ENCODE results near the gene ADCY7.

ADCY7 gene

DNA sequence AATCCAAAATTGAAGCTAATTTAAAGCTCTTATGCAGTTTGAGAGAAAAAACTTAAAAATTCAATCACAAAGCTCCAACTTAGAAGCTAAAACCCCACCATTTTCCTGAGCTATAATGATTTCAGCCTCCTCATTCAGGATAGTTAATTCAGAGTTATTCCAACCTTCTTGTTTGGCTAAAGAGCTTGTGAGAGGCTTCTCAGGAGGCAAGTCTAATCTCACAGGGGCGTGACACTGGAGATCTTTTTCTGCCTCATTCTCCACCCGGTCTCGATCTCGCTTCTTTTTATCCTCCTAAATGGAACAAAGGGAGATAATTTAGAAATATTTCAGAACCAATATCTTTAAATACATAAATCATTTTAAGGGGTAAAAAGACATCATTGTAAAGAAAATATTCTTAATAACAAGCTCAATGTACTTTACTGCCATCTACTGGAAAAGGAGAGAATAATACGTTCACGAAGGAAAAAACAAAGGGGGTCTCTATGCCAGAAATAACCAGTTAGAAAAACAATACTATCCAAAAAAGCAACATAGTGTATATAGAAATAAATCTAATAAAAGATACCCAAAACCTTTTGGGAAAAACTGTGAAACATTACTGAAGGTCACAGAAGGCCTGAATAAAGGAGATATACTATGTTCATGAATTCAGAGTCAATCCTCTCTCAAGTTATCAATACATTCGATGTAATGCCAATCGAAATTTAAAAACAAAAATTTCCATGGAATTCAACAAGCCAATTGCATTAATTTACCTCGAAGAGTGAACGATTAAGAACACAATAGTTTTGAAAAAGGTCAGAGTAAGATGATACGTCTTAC lies 88.5 kb downstream of the ADCY7 start:
- peak; percentile 27 for DNase-seq (ENCODE audit: low read depth)
- TF ChIP-seq, protein P1, sequence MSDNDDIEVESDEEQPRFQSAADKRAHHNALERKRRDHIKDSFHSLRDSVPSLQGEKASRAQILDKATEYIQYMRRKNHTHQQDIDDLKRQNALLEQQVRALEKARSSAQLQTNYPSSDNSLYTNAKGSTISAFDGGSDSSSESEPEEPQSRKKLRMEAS (IDR thresholded peaks at IDR 0.05; ENCODE audit: low read depth, low read length) = no peak
- TF ChIP-seq POLR2A (IDR thresholded peaks at IDR 0.05; ENCODE audit: extremely low read depth, insufficient read length) = no peak
- TF ChIP-seq, protein P2, sequence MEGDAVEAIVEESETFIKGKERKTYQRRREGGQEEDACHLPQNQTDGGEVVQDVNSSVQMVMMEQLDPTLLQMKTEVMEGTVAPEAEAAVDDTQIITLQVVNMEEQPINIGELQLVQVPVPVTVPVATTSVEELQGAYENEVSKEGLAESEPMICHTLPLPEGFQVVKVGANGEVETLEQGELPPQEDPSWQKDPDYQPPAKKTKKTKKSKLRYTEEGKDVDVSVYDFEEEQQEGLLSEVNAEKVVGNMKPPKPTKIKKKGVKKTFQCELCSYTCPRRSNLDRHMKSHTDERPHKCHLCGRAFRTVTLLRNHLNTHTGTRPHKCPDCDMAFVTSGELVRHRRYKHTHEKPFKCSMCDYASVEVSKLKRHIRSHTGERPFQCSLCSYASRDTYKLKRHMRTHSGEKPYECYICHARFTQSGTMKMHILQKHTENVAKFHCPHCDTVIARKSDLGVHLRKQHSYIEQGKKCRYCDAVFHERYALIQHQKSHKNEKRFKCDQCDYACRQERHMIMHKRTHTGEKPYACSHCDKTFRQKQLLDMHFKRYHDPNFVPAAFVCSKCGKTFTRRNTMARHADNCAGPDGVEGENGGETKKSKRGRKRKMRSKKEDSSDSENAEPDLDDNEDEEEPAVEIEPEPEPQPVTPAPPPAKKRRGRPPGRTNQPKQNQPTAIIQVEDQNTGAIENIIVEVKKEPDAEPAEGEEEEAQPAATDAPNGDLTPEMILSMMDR (IDR thresholded peaks at IDR 0.05; ENCODE audit: low read depth, low read length) = peak; percentile 38
- H3K4me3 ChIP-seq (ENCODE audit: low read depth, low read length) = no peak overlapping the region

DNA sequence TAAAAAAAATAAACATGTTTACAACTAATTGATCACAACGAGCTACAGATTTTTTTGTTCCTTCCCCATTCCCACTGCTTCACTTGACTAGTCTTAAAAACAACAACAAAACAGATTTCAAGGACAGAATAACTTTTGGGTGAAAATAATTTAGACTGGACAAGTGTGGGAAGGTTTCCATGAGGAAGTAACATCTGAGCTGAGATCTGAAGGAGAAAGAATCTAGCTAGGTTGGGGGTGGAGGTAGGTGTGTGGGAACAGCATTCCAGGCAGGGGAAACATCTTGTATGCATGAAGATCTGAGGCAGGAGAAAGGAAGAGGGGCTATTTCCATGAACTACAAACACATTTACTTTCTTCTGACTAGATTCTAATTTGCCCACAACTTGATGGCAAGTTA lies 93.3 kb downstream of the ADCY7 start:
- no peak overlapping the region for H3K4me3 ChIP-seq (ENCODE audit: low read depth, low read length)
- TF ChIP-seq MYC (IDR thresholded peaks at IDR 0.05; ENCODE audit: low read depth, low read length) (no peak), POLR2A (IDR thresholded peaks at IDR 0.05; ENCODE audit: extremely low read depth, insufficient read length) (no peak)
- TF ChIP-seq, protein P1 (IDR thresholded peaks at IDR 0.05; ENCODE audit: low read depth, low read length) = no peak
- TF ChIP-seq, protein P2 (IDR thresholded peaks at IDR 0.05; ENCODE audit: low read depth, low read length) = no peak
- no peak for DNase-seq (ENCODE audit: low read depth)

DNA sequence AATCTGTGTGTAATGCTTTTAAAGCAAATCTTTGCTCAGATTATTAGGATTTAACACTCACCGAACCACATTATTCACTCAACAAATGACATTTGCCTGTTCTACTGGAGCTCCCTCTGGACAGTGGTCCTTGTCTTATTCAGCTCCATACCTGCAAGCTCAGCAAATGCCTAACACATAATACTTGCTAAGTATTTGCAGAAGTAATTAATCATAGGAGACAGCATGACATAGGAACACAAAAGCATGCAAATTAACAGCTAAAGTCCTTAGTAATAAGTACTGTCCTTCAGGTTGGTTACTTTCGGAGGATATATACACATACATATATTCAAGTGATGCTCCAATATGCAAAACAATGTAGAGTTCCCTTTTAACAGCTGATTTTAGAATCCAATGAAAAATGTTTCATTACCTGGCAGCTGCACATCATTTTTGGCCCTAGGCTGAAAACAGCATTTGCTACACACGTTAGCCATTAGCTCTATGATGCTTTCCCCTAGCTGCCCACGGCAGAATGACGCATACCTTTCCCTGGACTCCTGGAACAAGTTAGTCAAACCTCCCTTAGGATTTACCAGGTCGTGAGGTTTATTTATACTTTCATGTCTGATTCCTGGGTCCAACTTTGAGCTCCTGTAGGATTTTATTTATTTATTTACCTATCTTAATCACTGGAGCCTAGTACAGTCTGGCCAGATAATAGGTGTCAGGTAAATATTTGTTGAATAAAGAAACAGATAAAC lies 93.9 kb downstream of the ADCY7 start:
- TF ChIP-seq, protein P2 (IDR thresholded peaks at IDR 0.05; ENCODE audit: low read depth, low read length) = no peak
- TF ChIP-seq MYC (IDR thresholded peaks at IDR 0.05; ENCODE audit: low read depth, low read length) = no peak
- TF ChIP-seq POLR2A (IDR thresholded peaks at IDR 0.05; ENCODE audit: extremely low read depth, insufficient read length) = no peak
- TF ChIP-seq, protein P1 (IDR thresholded peaks at IDR 0.05; ENCODE audit: low read depth, low read length) = no peak
- DNase-seq (ENCODE audit: low read depth) = no peak
- H3K4me3 ChIP-seq (ENCODE audit: low read depth, low read length) = no peak overlapping the region

DNA sequence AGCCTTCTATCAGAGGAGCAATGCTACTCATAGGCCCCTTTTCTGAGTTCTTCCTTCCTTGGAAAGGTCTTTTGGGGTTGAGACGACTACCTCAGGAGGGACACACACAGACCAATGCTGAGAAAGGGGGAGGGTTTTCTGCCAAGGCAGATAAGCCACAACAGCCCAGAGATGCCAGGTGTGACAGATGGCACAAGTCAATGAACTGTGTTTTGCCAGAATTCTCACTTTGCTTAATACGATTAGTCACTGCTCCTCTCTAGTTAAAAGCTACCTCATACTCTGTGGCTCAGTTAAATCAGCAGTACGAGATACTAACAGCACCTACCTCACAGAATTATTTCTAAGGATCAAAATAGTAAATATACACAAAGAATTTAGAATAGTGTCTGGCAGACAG lies 94.4 kb downstream of the ADCY7 start:
- no peak for DNase-seq (ENCODE audit: low read depth)
- no peak for TF ChIP-seq MYC (IDR thresholded peaks at IDR 0.05; ENCODE audit: low read depth, low read length)
- TF ChIP-seq, protein P1 (IDR thresholded peaks at IDR 0.05; ENCODE audit: low read depth, low read length) = no peak
- TF ChIP-seq, protein P2 (IDR thresholded peaks at IDR 0.05; ENCODE audit: low read depth, low read length) = no peak
- TF ChIP-seq POLR2A (IDR thresholded peaks at IDR 0.05; ENCODE audit: extremely low read depth, insufficient read length) = no peak
- no peak overlapping the region for H3K4me3 ChIP-seq (ENCODE audit: low read depth, low read length)

DNA sequence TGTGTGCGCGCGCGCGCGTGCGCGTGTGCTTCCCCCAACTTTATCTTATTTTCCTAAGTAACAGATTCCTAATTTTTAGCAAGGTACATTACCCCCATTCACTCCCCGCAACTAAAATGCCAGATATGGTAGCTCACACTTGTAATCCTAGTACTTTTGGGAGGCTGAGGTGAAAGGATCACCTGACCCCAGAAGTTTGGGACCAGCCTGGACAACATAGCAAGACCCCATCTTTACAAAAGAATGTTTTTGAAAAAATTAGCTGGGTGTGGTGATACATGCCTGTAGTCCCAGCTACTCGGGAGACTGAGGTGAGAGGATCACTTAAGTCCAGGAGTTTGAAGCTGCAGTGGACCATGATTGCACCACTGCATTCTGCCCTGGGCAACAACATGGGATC lies 97.3 kb downstream of the ADCY7 start:
- no peak overlapping the region for H3K4me3 ChIP-seq (ENCODE audit: low read depth, low read length)
- DNase-seq (ENCODE audit: low read depth) = no peak
- TF ChIP-seq MYC (IDR thresholded peaks at IDR 0.05; ENCODE audit: low read depth, low read length) = no peak
- TF ChIP-seq, protein P2 (IDR thresholded peaks at IDR 0.05; ENCODE audit: low read depth, low read length) = no peak
- no peak for TF ChIP-seq POLR2A (IDR thresholded peaks at IDR 0.05; ENCODE audit: extremely low read depth, insufficient read length)
- TF ChIP-seq, protein P1 (IDR thresholded peaks at IDR 0.05; ENCODE audit: low read depth, low read length) = no peak
